Measurements from ENCODE around the gene CCDC80.

- TF ChIP-seq CTCF (IDR thresholded peaks at IDR 0.05) = no peak
- no peak for TF ChIP-seq POLR2A (IDR thresholded peaks at IDR 0.05)
Measured at GRCh38 chr3:112623717-112624116, 17.2 kb downstream of the CCDC80 start.

All from Peyer's patch (tissue), 4 donors.